Measurements from ENCODE around the gene PAK5. TPM values are rescaled to one million over a fixed set of nuclear protein-coding genes. Genes with fewer than 3 reads are reported as not detected.

PAK5 gene
- total and polyA plus RNA-seq, 2 of the 13 experiments (the other 11 are each of a cell fraction or from before 2014, with no cell fraction given) = not detected

- TF ChIP-seq AKNA (CRISPR knock-in tag; IDR thresholded peaks at IDR 0.05; ENCODE audit: borderline replicate concordance) = no peak
- no peak for TF ChIP-seq ZNF772 (CRISPR knock-in tag; IDR thresholded peaks at IDR 0.05)
- TF ChIP-seq AHR (CRISPR knock-in tag; IDR thresholded peaks at IDR 0.05) = no peak
- no peak for TF ChIP-seq NAIF1 (CRISPR knock-in tag; IDR thresholded peaks at IDR 0.05; ENCODE audit: borderline replicate concordance)
- no peak for TF ChIP-seq ATF7 (IDR thresholded peaks at IDR 0.05)
- no peak for TF ChIP-seq ATF7 (CRISPR knock-in tag; IDR thresholded peaks at IDR 0.05)
- no peak for TF ChIP-seq PAXIP1 (CRISPR knock-in tag; conservative IDR thresholded peaks at IDR 0.05)
- TF ChIP-seq ZNF703 (CRISPR knock-in tag; IDR thresholded peaks at IDR 0.05; ENCODE audit: borderline replicate concordance) = no peak
- TF ChIP-seq STAG1 (CRISPR knock-in tag; IDR thresholded peaks at IDR 0.05) = peak; percentile 74
- TF ChIP-seq ELK4 (CRISPR knock-in tag; IDR thresholded peaks at IDR 0.05; ENCODE audit: borderline replicate concordance) = no peak
- TF ChIP-seq ZNF569 (CRISPR knock-in tag; IDR thresholded peaks at IDR 0.05; ENCODE audit: borderline replicate concordance) = no peak
- no peak for TF ChIP-seq ZNF563 (CRISPR knock-in tag; IDR thresholded peaks at IDR 0.05)
- TF ChIP-seq RARA (CRISPR knock-in tag; IDR thresholded peaks at IDR 0.05) = no peak
- TF ChIP-seq JUND (CRISPR knock-in tag; IDR thresholded peaks at IDR 0.05) = no peak
- no peak for TF ChIP-seq ZNF660 (CRISPR knock-in tag; IDR thresholded peaks at IDR 0.05; ENCODE audit: borderline replicate concordance, low read depth)
- TF ChIP-seq RFX5 (IDR thresholded peaks at IDR 0.05; ENCODE audit: low read depth, low read length) = no peak
- no peak for TF ChIP-seq TRAFD1 (CRISPR knock-in tag; IDR thresholded peaks at IDR 0.05; ENCODE audit: borderline replicate concordance)
- TF ChIP-seq CBFB (CRISPR knock-in tag; IDR thresholded peaks at IDR 0.05) = no peak
- no peak for TF ChIP-seq JUNB (CRISPR knock-in tag; IDR thresholded peaks at IDR 0.05; ENCODE audit: borderline replicate concordance)
- TF ChIP-seq POLR2A (IDR thresholded peaks at IDR 0.05; ENCODE audit: insufficient read depth in 1 of 2, low read depth in 2 of 2, low read length in 2 of 2) = no peak
Measured at GRCh38 chr20:9609887-9610502, 228.9 kb downstream of the PAK5 start (continued).
